Mesodermal cell (in vitro differentiated cells): Measurements from ENCODE around the gene KRT74.

Source experiments
- H3K27ac ChIP-seq: 2 replicates; pipeline ENCODE4 v1.7.0; 2013; ENCODE audit warnings: mild to moderate bottlenecking, low read depth, low read length, moderate library complexity; ENCODE audit not compliant: severe bottlenecking
- H3K36me3 ChIP-seq: 2 replicates; pipeline ENCODE4 v1.7.1; 2013; ENCODE audit warnings: mild to moderate bottlenecking, low read length, moderate library complexity; ENCODE audit not compliant: control insufficient read depth, insufficient read depth
- H3K4me1 ChIP-seq: one replicate; pipeline ENCODE4 v1.7.1; 2013; ENCODE audit warnings: mild to moderate bottlenecking, low read length; ENCODE audit not compliant: insufficient read depth, control insufficient read depth, poor library complexity, severe bottlenecking
- H3K4me3 ChIP-seq: 2 replicates; pipeline ENCODE4 v1.7.0; 2013; ENCODE audit warnings: low read length, control low read depth, mild to moderate bottlenecking; ENCODE audit not compliant: insufficient read depth, poor library complexity, severe bottlenecking; ENCODE audit errors: extremely low read depth
- H3K9me3 ChIP-seq: 2 replicates; pipeline ENCODE4 v1.7.1; 2013; ENCODE audit warnings: mild to moderate bottlenecking, low read length, moderate library complexity; ENCODE audit not compliant: control insufficient read depth
- WGBS, 2 experiments: methylation state at CpG; one replicate each; pipeline ENCODE4 v1.1.5; 2013; ENCODE audit warnings: missing lambda C conversion rate in 2 of 2; ENCODE audit not compliant: insufficient coverage in 2 of 2; 5-methylcytosine and 5-hydroxymethylcytosine counted together

The KRT74 gene

DNA sequence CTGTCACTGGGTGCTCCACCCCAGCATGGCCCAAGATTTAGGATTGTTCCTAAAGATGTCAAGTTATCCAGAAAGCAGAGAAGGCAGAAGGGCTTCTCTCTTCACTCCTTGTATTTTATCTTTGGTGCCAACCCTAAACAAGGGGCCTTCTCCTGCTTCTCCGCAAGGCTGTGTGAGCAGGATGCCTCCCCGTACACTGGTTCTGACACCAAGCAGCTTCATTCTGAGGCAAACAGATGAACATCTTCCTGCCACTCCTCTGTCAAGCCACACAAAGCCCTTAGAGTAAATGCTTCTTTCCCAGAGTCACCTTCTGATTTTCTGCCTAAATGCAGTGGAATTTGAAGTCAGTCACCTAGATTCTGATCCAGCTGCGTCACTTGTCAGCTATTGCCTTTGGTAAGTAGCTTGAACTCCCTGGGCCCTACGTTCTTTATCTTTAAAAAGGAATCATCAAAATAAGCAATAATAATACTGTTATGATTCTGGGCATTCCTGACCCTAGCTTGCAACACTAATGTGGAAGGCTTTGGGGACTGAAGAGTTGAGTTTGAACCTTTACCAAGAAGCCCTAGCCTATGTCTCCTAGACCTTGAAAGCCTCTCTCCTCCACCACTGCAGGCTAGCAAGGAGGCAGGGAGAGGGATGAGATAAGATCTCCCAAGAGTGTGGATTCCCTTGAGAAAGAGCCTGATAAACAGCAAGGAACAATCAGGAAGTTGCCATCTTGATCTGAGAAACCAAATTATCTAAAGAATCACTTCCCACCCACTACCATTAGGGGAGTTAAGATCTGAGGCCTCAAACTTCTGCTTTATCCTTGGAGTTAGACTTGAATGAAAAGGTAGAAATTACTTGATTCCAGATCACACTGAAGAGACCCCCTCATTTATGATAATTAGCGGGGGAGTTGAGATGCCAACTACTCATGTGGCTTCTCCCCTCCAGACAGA, 39.1 kb upstream of the KRT74 start:
- WGBS, 2 experiments, result 78 to 83% methylated on average over 3 to 4 of the region's 5 CpGs
- Histone ChIP-seq H3K36me3 (no peaks in the 10 kb centered on the region), H3K4me3 (no peak overlapping the region), H3K4me1 (peaks cover 5% of the 10 kb centered on the region), H3K27ac (no peak overlapping the region), H3K9me3 (no peaks in the 10 kb centered on the region)

GRCh38 chr12:52611080-52611468, 37.4 kb upstream of the KRT74 start:
- 88 to 96% methylated on average over 3 to 4 of the region's 6 CpGs for WGBS, 2 experiments
- no peaks in the 10 kb centered on the region for H3K9me3 ChIP-seq
- H3K4me3 ChIP-seq, result no peak overlapping the region
- no peaks in the 10 kb centered on the region for H3K36me3 ChIP-seq
- peaks cover 5% of the 10 kb centered on the region for H3K4me1 ChIP-seq
- no peak overlapping the region for H3K27ac ChIP-seq

GRCh38 chr12:52608826-52609630, 35.4 kb upstream of the KRT74 start:
- peaks cover 5% of the 10 kb centered on the region for H3K4me1 ChIP-seq
- no peak overlapping the region for H3K4me3 ChIP-seq
- WGBS, 2 experiments, result 85 to 92% methylated on average over 7 to 8 of the region's 8 CpGs
- no peaks in the 10 kb centered on the region for H3K9me3 ChIP-seq
- no peak overlapping the region for H3K27ac ChIP-seq
- no peaks in the 10 kb centered on the region for H3K36me3 ChIP-seq

GRCh38 chr12:52608161-52608560, 34.5 kb upstream of the KRT74 start:
- 58 to 81% methylated on average over 2 to 5 of the region's 6 CpGs for WGBS, 2 experiments
- Histone ChIP-seq H3K9me3 (no peaks in the 10 kb centered on the region), H3K36me3 (no peaks in the 10 kb centered on the region), H3K27ac (no peak overlapping the region), H3K4me3 (no peak overlapping the region), H3K4me1 (peaks cover 5% of the 10 kb centered on the region)

- no peaks in the 10 kb centered on the region for H3K4me1 ChIP-seq
- 67 to 83% methylated on average over 1 of the region's 1 CpG for WGBS, 2 experiments
- H3K4me3 ChIP-seq, result no peak overlapping the region
Observed at GRCh38 chr12:52607314-52607713, 33.7 kb upstream of the KRT74 start.

GRCh38 chr12:52606581-52607218, 33.1 kb upstream of the KRT74 start:
- 87 to 90% methylated on average over 5 to 6 of the region's 7 CpGs for WGBS, 2 experiments
- no peaks in the 10 kb centered on the region for H3K36me3 ChIP-seq
- no peaks in the 10 kb centered on the region for H3K4me1 ChIP-seq
- H3K27ac ChIP-seq, result no peak overlapping the region
- no peak overlapping the region for H3K4me3 ChIP-seq
- H3K9me3 ChIP-seq, result no peaks in the 10 kb centered on the region

More at GRCh38 chr12:52607314-52607713, 33.7 kb upstream of the KRT74 start:
- Histone ChIP-seq H3K36me3 (no peaks in the 10 kb centered on the region), H3K9me3 (no peaks in the 10 kb centered on the region), H3K27ac (no peak overlapping the region)

DNA sequence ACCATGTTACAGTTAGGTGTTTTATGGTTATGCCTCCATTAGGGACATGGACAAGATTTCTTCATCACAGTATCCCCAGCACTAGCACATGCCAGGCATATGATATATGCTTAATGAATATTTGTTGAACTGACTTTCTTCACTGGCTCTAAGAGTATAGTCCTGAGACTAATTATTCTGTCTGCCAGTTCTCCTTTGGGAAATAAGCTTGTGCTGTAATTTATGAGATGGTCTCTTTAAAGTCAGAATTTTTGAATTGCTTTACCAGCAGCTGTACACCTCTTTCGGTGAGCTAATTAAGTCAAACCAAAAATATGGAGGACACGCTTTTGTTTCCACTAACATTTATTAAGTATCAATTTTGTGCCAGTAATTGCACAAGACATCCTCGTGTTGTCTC, 32.5 kb upstream of the KRT74 start:
- Histone ChIP-seq H3K4me3 (no peak overlapping the region), H3K4me1 (no peaks in the 10 kb centered on the region), H3K27ac (no peak overlapping the region), H3K9me3 (no peaks in the 10 kb centered on the region), H3K36me3 (no peaks in the 10 kb centered on the region)
- 62 to 70% methylated on average over 2 of the region's 3 CpGs for WGBS, 2 experiments

DNA sequence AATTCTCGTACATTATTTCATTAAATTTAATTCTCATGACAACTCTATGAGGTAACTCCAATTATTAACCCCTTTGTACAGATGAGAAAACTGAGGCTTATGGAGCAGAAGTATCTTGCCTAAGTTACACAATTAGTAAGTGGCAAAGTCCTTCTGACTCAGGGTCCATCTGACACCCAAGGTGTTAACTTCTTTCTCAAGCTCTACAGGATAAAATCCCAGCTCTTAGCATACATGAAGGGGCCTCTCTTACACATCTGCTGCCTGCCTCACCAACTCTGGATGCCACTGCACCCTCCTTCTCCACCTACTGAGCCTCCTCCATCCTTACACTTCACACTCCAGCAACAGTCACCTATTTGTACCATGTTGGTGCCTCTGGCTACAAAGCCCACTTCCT, 31.9 kb upstream of the KRT74 start:
- no peaks in the 10 kb centered on the region for H3K9me3 ChIP-seq
- WGBS, 2 experiments, result no CpG with 5 or more reads among the region's 1 CpG

DNA sequence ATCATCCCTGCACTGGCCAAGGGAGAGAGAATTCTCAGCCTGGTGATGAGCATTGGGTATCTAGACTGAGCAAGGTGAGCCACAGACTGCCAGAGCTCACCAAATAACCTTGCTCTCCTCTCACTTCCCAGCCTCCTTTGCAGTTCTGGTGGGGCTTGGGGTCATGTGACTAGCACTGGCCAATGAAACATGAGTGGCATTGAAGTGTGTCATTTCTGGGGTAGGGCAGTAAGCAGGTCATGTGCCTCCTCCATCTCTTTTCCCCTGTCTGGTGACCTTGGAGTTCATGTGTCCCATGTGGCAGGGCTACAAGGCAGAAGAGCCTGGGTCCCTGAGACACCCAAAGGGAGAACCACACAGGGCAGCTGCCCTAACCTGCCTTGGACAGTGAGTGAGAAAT, 31.2 kb upstream of the KRT74 start:
- H3K4me3 ChIP-seq, result no peak overlapping the region
- H3K36me3 ChIP-seq, result no peaks in the 10 kb centered on the region
- H3K27ac ChIP-seq, result no peak overlapping the region
- no peaks in the 10 kb centered on the region for H3K9me3 ChIP-seq
- no peaks in the 10 kb centered on the region for H3K4me1 ChIP-seq

More for the DNA sequence above, 31.9 kb upstream of the KRT74 start:
- Histone ChIP-seq H3K4me3 (no peak overlapping the region), H3K4me1 (no peaks in the 10 kb centered on the region), H3K27ac (no peak overlapping the region), H3K36me3 (no peaks in the 10 kb centered on the region)

DNA sequence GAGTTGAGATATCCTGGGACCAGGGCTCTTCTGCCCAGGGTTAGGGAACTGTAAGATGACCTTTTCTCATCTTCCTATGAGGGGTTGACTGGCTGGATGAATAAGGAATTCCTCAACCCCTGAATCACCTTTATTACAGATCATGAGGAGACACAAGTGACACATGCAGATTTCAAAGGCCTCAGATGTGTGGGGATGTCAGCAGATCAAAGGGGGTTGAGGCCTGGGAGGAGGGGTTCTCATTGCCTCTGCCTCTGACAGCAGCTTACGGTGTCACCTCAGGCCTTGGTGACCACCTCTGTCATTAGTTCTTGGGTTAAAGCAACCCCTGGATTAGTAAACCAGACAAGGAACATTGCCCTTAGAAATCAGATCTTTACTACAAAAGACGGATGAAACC, 29.7 kb upstream of the KRT74 start:
- Histone ChIP-seq H3K9me3 (no peaks in the 10 kb centered on the region), H3K27ac (no peak overlapping the region), H3K4me1 (no peaks in the 10 kb centered on the region), H3K4me3 (no peak overlapping the region), H3K36me3 (no peaks in the 10 kb centered on the region)
- 45 to 100% methylated on average over 1 to 2 of the region's 2 CpGs for WGBS, 2 experiments
